K562 (cell line): ENCODE measurements around the gene BIRC7. TPM values are rescaled to one million over a fixed set of nuclear protein-coding genes. Genes with fewer than 3 reads are reported as not detected.

Experiments used
- ATAC-seq: fragments of 200-7000 bp; cut with Tn5 transposase; 3 replicates; pipeline ENCODE4 v1.9.1; 2020; ENCODE audit warnings: moderate library complexity
- BruUV-seq: library from RNA; stranded (reverse); fragments of 400-500 nt; replicated peaks from 2 replicates; lab custom pipeline; 2021; lab: Mats Ljungman, UMichigan
- CTCF ChIA-PET: fragments of 300-600 bp; formaldehyde crosslinking; extraction: SDS; loops from one replicate; lab custom pipeline; 2021; ENCODE audit warnings: low intra/inter-chr PET ratio; lab: Yijun Ruan, JAX
- POLR2A ChIA-PET: fragments of 300-600, 350-650 bp; sonication (Branson Sonifier 250); formaldehyde crosslinking; extraction: SDS; loops from one replicate; lab custom pipeline; 2021; ENCODE audit warnings: antibody characterized with exemption, inconsistent platforms; lab: Yijun Ruan, JAX
- DNase-seq, 4 experiments: peaks; one replicate each; pipeline versions ENCODE4 v3.0.0 to v3.0.0-alpha.2; 2011 to 2018; ENCODE audit warnings: low spot score in 3 of 4, mixed read lengths in 3 of 4; ENCODE audit errors: extremely low read depth in 1 of 4
- FAIRE-seq: peaks from 2 replicates; lab custom pipeline; 2011; peaks lifted over from hg19 to GRCh38; lab: Jason Lieb, UNC
- H2AFZ ChIP-seq: 2 replicates; pipeline ENCODE4 v1.6.0; 2011; ENCODE audit warnings: low read depth, low read length, control low read depth, inconsistent platforms
- H3K27ac ChIP-seq: fragments of 200-600 bp; 3 replicates; pipeline ENCODE4 v1.8.0; 2011; ENCODE audit warnings: low read depth, mild to moderate bottlenecking, control low read depth, inconsistent platforms, low read length, moderate library complexity, mixed read lengths; ENCODE audit errors: extremely low read depth
- H3K27me3 ChIP-seq, 2 experiments: fragments of 300-600 bp in 1 of 2; 2 replicates in 1 of 2; 3 replicates in 1 of 2; pipeline versions ENCODE4 v1.6.0 to v1.8.0; 2011; ENCODE audit warnings: inconsistent platforms in 2 of 2, low read length in 2 of 2, mild to moderate bottlenecking in 1 of 2, mixed read lengths in 1 of 2, moderate library complexity in 1 of 2; ENCODE audit not compliant: control insufficient read depth in 2 of 2, insufficient read depth in 2 of 2
- H3K36me3 ChIP-seq: fragments of 300-600 bp; 3 replicates; pipeline ENCODE4 v1.8.0; 2011; ENCODE audit warnings: mild to moderate bottlenecking, low read length, inconsistent platforms; ENCODE audit not compliant: control insufficient read depth, insufficient read depth
- H3K4me1 ChIP-seq, 2 experiments: fragments of 200-600 bp in 1 of 2; replicated peaks in 1 of 2; 2 replicates in 1 of 2; 3 replicates in 1 of 2; pipeline versions ENCODE4 v1.5.1 to v1.8.0; 2011; ENCODE audit warnings: inconsistent platforms in 2 of 2, low read length in 2 of 2, mild to moderate bottlenecking in 1 of 2, mixed read lengths in 1 of 2, moderate library complexity in 1 of 2; ENCODE audit not compliant: control insufficient read depth in 2 of 2, insufficient read depth in 2 of 2
- H3K4me2 ChIP-seq: 2 replicates; pipeline ENCODE4 v1.6.1; 2011; ENCODE audit warnings: low read length, control low read depth, inconsistent platforms, mixed read lengths; ENCODE audit not compliant: insufficient read depth
- H3K4me3 ChIP-seq: fragments of 200-600 bp; sonication (generic), shearing (Covaris generic); 2 replicates; pipeline ENCODE4 v1.5.1; 2016; ENCODE audit warnings: control low read depth, inconsistent platforms
- H3K79me2 ChIP-seq: fragments of 200-600 bp; 3 replicates; pipeline ENCODE4 v1.8.0; 2011; ENCODE audit warnings: low read length, inconsistent platforms; ENCODE audit not compliant: control insufficient read depth, insufficient read depth
- H3K9ac ChIP-seq, 2 experiments: 2 replicates each; pipeline versions ENCODE4 v1.6.0 to v1.6.1; 2011; ENCODE audit warnings: low read depth in 2 of 2, low read length in 2 of 2, control low read depth in 1 of 2, inconsistent platforms in 1 of 2, mild to moderate bottlenecking in 1 of 2, mixed read lengths in 1 of 2; ENCODE audit not compliant: insufficient read depth in 1 of 2
- H3K9me1 ChIP-seq: one replicate; pipeline ENCODE4 v1.6.0; 2011; ENCODE audit warnings: inconsistent platforms, mild to moderate bottlenecking, low read length, moderate library complexity; ENCODE audit not compliant: control insufficient read depth, insufficient read depth
- H3K9me3 ChIP-seq: replicated peaks from 2 replicates; pipeline ENCODE4 v1.5.1; 2011; ENCODE audit warnings: low read depth, low read length, inconsistent platforms; ENCODE audit not compliant: control insufficient read depth, insufficient read depth
- H4K20me1 ChIP-seq: replicated peaks from 2 replicates; pipeline ENCODE4 v1.6.1; 2011; ENCODE audit warnings: low read length, inconsistent platforms, mixed read lengths; ENCODE audit not compliant: control insufficient read depth, insufficient read depth
- ARID2 ChIP-seq: fragments of 450-650 bp; IDR thresholded peaks from 2 replicates; pipeline ENCODE4 v1.6.1; 2017; ENCODE audit warnings: antibody characterized with exemption, mild to moderate bottlenecking
- DNMT1 ChIP-seq: fragments of 450-650 bp; IDR thresholded peaks from 2 replicates; pipeline ENCODE4 v1.6.1; 2016; ENCODE audit warnings: antibody characterized with exemption, mild to moderate bottlenecking
- HDAC6 ChIP-seq: IDR thresholded peaks from 2 replicates; pipeline ENCODE4 v1.6.1; 2012; ENCODE audit warnings: low read depth, mild to moderate bottlenecking, control low read depth, inconsistent platforms, low read length, moderate library complexity
- KDM2B ChIP-seq: fragments of 250-450 bp; sonication (Bioruptor Pico); IDR thresholded peaks from 2 replicates; pipeline ENCODE4 v1.8.0; 2021; ENCODE audit warnings: mild to moderate bottlenecking, moderate library complexity
- RNF2 ChIP-seq: sonication (generic); IDR thresholded peaks from 2 replicates; pipeline ENCODE4 v1.6.1; 2016
- SMAD4 ChIP-seq: fragments of 250-450 bp; sonication (Bioruptor Pico); conservative IDR thresholded peaks from 2 replicates; pipeline ENCODE4 v1.8.0; 2021; ENCODE audit warnings: inconsistent platforms, mild to moderate bottlenecking, moderate library complexity
- SOX6 ChIP-seq: fragments of 450-650 bp; IDR thresholded peaks from 2 replicates; pipeline ENCODE4 v1.6.1; 2014; ENCODE audit warnings: mild to moderate bottlenecking
- STAT5B ChIP-seq: fragments of 250-450 bp; sonication (Bioruptor Pico); IDR thresholded peaks from 2 replicates; pipeline ENCODE4 v1.8.0; 2021; ENCODE audit warnings: mild to moderate bottlenecking, inconsistent platforms
- TAF7 ChIP-seq: fragments of 450-650 bp; IDR thresholded peaks from 2 replicates; pipeline ENCODE4 v1.6.1; 2016; ENCODE audit warnings: missing genetic modification characterization, missing compliant biosample characterization
- TRIM24 ChIP-seq, 2 experiments: fragments of 450-650 bp; IDR thresholded peaks; 2 replicates each; pipeline ENCODE4 v1.6.1; 2016
- XRCC4 ChIP-seq: IDR thresholded peaks from one replicate; pipeline ENCODE4 v1.6.1; 2011; ENCODE audit not compliant: insufficient read depth, insufficient read length; ENCODE audit errors: extremely low read depth
- ZNF224 ChIP-seq: sonication (generic); formaldehyde crosslinking; IDR thresholded peaks from 2 replicates; pipeline ENCODE4 v1.8.0; 2022; ENCODE audit warnings: mild to moderate bottlenecking, missing genetic modification reagents
- WGBS: fragments of 100-300 bp; shearing (Covaris generic); methylation state at CpG from one replicate; pipeline ENCODE4 v1.1.6; 2016; ENCODE audit warnings: low coverage, mixed read lengths; ENCODE audit not compliant: insufficient coverage; ENCODE audit errors: missing lambda C conversion rate; 5-methylcytosine and 5-hydroxymethylcytosine counted together
- in situ Hi-C: fragments of 300-500 bp; cut with MboI; formaldehyde crosslinking; loops from 4 replicates; pipeline ENCODE4 v1.15.0; 2018; ENCODE audit warnings: inconsistent platforms, mixed read lengths
- intact Hi-C: fragments of 100-400 bp; cut with micrococcal nuclease; formaldehyde crosslinking; loops from 2 replicates; pipeline ENCODE4 v1.14.2; 2022
- polyA plus RNA-seq, 8 experiments: library from polyadenylated mRNA; depleted of rRNA in 4 of 8; stranded (reverse) in 5 of 8; unstranded in 3 of 8; fragments of >200 nt; fragmentation: Nextera tagmentation in 2 of 8; fragmentation: Illumina TruSeq in 1 of 8; extraction: Ambion mirVana in 2 of 8; extraction: Trizol in 1 of 8; gene quantifications; 2 replicates each; pipeline versions ENCODE4 v1.2.1 to v1.2.3, GENCODE V29; 2011 to 2014; ENCODE audit warnings: inconsistent platforms in 1 of 8, missing spikeins in 1 of 8
- total RNA-seq, 7 experiments: library from RNA; depleted of rRNA in 6 of 7; stranded (reverse); fragments of >200 nt in 6 of 7; fragmentation: Illumina TruSeq in 2 of 7; extraction: Trizol in 2 of 7; gene quantifications; 2 replicates each; pipeline versions ENCODE4 v1.2.1 to v1.2.3, GENCODE V29; 2011 to 2021; ENCODE audit warnings: low replicate concordance in 1 of 7
- TF ChIP-seq, protein P1 (sequence below): sonication (generic); formaldehyde crosslinking; IDR thresholded peaks from 2 replicates; pipeline ENCODE4 v1.8.0; 2023; ENCODE audit warnings: missing genetic modification reagents, mild to moderate bottlenecking, borderline replicate concordance

Gene BIRC7
- total and polyA plus RNA-seq, 9 of the 15 experiments (the other 6 are each of a cell fraction or from before 2014, with no cell fraction given), result 0.14 to 0.19 (median 0.16) TPM; not detected in 5

DNA sequence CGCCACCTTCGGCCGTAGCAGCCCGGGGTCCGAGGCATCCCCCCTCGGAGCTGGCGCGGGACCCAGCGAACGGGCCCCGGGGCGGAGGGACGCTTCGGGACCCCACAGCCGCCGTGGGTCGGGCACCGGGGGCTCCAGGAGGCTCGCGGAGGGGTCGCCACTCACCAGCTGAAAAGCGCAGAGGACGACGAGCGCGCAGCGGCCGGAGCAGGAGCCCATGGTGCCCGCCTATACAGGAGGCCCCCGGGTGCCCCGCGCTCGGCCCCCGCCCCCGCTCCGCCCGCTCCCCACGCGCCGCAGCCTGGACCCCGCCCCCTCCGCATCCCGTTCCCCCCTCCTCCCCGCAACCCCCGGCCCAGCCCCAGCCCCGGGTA is 18.5 kb downstream of the BIRC7 start, which contains the start of gene NKAIN4:
Gene NKAIN4, minus strand, starts transcription at position 232 of the 374 bp plus-strand sequence. Its CDS starts 13 bp downstream, at position 219.
- POLR2A ChIA-PET, result interaction anchor here (0.6 to 1.1 kb wide), 2 partner anchors 29 to 538 kb away, joined by 3 to 4 read pairs; no protein-coding TSS in a partner anchor

DNA sequence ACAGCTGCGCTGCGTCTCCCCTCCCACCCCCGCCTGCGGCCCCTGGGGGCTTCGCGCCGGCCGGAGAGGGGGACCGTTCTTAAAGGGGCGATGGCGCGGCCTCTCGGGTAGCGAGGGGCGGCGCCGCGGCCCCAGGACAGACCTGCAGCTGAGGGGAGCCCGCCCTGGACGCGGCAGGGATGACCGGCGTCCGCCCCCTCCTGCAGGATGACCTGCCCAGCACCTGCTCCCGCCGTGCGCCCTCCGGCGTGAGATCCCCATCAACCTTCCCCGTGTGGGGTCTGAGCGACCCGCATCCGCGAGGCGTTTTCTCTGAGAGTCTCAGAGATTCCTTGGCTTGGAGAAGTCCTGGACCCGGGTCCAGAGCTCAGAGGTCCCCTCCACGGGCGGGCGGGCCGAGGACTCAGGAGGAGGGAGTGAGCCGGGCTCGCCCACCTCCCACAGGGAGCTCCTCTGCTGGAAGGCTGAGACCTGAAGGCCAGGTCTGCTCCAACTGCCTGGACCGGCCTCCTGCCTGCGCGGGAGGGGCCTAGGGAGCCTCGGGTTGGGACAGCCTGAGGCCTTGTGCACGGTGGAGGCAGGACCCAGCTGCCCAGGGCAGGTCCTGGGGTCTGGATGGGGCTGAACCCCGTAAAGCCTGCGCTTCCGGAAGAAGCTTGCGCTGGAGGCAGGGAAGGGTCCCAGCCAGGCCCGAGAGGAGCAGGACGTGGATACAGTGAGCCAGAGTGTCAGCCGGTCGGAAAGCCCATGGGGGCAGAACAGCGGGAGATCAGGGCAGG is 19.1 kb downstream of the BIRC7 start:
- intact Hi-C loops (no loop called here), in situ Hi-C loops (no loop called here)
- no peak overlapping the region for H3K27ac ChIP-seq
- H2AFZ ChIP-seq, result no peak overlapping the region
- peaks cover 0 to 21% of the 10 kb centered on the region in 2 experiments; a peak in 2 of 5 replicates for H3K4me1 ChIP-seq
- ATAC-seq, result no peak
- CTCF ChIA-PET, result no interaction called here
- H3K4me3 ChIP-seq, result no peak overlapping the region
- peaks cover 26 to 78% of the 10 kb centered on the region in 2 experiments; a peak in 4 of 5 replicates for H3K27me3 ChIP-seq
- no peaks in the 10 kb centered on the region for H3K9me1 ChIP-seq
- no peaks in the 10 kb centered on the region for H3K9me3 ChIP-seq
- no peak overlapping the region for H3K9ac ChIP-seq
- POLR2A ChIA-PET, result interaction anchor here (0.5 to 1.1 kb wide), 2 partner anchors 30 to 334 kb away, joined by 3 read pairs; no protein-coding TSS in a partner anchor
- 10% methylated on average over 14 of the region's 56 CpGs for WGBS
- no TSS peak for BruUV-seq
- 0 out of 2 replicates have a peak, but pooled peaks cover 15% of the 10 kb centered on the region for H4K20me1 ChIP-seq
- no peak for FAIRE-seq
- H3K4me2 ChIP-seq, result no peak overlapping the region
- no peaks in the 10 kb centered on the region for H3K36me3 ChIP-seq
- H3K79me2 ChIP-seq, result no peaks in the 10 kb centered on the region
- DNase-seq, result no peak
- no peak for TF ChIP-seq ARID2
- TF ChIP-seq HDAC6, result no peak
- TF ChIP-seq, protein P1, sequence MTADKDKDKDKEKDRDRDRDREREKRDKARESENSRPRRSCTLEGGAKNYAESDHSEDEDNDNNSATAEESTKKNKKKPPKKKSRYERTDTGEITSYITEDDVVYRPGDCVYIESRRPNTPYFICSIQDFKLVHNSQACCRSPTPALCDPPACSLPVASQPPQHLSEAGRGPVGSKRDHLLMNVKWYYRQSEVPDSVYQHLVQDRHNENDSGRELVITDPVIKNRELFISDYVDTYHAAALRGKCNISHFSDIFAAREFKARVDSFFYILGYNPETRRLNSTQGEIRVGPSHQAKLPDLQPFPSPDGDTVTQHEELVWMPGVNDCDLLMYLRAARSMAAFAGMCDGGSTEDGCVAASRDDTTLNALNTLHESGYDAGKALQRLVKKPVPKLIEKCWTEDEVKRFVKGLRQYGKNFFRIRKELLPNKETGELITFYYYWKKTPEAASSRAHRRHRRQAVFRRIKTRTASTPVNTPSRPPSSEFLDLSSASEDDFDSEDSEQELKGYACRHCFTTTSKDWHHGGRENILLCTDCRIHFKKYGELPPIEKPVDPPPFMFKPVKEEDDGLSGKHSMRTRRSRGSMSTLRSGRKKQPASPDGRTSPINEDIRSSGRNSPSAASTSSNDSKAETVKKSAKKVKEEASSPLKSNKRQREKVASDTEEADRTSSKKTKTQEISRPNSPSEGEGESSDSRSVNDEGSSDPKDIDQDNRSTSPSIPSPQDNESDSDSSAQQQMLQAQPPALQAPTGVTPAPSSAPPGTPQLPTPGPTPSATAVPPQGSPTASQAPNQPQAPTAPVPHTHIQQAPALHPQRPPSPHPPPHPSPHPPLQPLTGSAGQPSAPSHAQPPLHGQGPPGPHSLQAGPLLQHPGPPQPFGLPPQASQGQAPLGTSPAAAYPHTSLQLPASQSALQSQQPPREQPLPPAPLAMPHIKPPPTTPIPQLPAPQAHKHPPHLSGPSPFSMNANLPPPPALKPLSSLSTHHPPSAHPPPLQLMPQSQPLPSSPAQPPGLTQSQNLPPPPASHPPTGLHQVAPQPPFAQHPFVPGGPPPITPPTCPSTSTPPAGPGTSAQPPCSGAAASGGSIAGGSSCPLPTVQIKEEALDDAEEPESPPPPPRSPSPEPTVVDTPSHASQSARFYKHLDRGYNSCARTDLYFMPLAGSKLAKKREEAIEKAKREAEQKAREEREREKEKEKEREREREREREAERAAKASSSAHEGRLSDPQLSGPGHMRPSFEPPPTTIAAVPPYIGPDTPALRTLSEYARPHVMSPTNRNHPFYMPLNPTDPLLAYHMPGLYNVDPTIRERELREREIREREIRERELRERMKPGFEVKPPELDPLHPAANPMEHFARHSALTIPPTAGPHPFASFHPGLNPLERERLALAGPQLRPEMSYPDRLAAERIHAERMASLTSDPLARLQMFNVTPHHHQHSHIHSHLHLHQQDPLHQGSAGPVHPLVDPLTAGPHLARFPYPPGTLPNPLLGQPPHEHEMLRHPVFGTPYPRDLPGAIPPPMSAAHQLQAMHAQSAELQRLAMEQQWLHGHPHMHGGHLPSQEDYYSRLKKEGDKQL, result no peak
- TF ChIP-seq STAT5B (CRISPR knock-in tag), result no peak
- no peak for TF ChIP-seq DNMT1

More for the DNA sequence above, 18.5 kb downstream of the BIRC7 start, which contains the start of gene NKAIN4:
- in situ Hi-C loops (no loop called here), intact Hi-C loops (no loop called here)
- WGBS, result 7% methylated on average over 4 of the region's 46 CpGs
- Histone ChIP-seq H3K4me3 (no peak within 1 kb of the TSS), H3K79me2 (no peaks in the 10 kb centered on the region), H3K4me2 (no peak within 1 kb of the TSS), H3K27ac (no peak within 1 kb of the TSS), H3K36me3 (no peaks in the 10 kb centered on the region), H4K20me1 (0 out of 2 replicates have a peak, but pooled peaks cover 15% of the 10 kb centered on the region), H3K27me3 (peaks cover 24 to 78% of the 10 kb centered on the region in 2 experiments; a peak in 4 of 5 replicates), H3K9ac (no peak within 1 kb of the TSS), H2AFZ (no peak within 1 kb of the TSS), H3K4me1 (peaks cover 0 to 21% of the 10 kb centered on the region in 2 experiments; a peak in 2 of 5 replicates), H3K9me3 (no peaks in the 10 kb centered on the region), H3K9me1 (no peaks in the 10 kb centered on the region)
- no peak for DNase-seq
- CTCF ChIA-PET, result no interaction called here
- no peak for ATAC-seq
- FAIRE-seq, result no peak
- no TSS peak for BruUV-seq
- no peak for TF ChIP-seq SMAD4 (CRISPR knock-in tag)
- TF ChIP-seq ZNF224 (CRISPR knock-in tag), result no peak
- no peak for TF ChIP-seq RNF2
- no peak for TF ChIP-seq XRCC4
- TF ChIP-seq TRIM24 (IDR thresholded peaks at IDR 0.05), result no peak
- no peak for TF ChIP-seq TAF7 (tag)
- TF ChIP-seq KDM2B (CRISPR knock-in tag), result no peak
- no peak for TF ChIP-seq SOX6
